ENCODE measurements around the gene RND3.

RND3 gene

GRCh38 chr2:150494234-150494945, 6.9 kb upstream of the RND3 start:
- no peak for DNase-seq (ENCODE audit: low read depth, low spot score)

- no peak for DNase-seq (ENCODE audit: low read depth, low spot score)
Measured at GRCh38 chr2:150491943-150492342, 4.5 kb upstream of the RND3 start.

- no peak for DNase-seq (ENCODE audit: low read depth, low spot score)
Measured at GRCh38 chr2:150491430-150491829, 4.0 kb upstream of the RND3 start.

GRCh38 chr2:150490466-150490865, 3.0 kb upstream of the RND3 start:
- DNase-seq (ENCODE audit: low read depth, low spot score), result no peak

- DNase-seq (ENCODE audit: low read depth, low spot score), result peak; percentile 67
Measured at GRCh38 chr2:150486539-150487484, 655 bp downstream of the RND3 start.

- peak; percentile 79 for DNase-seq (ENCODE audit: low read depth, low spot score)
Measured at GRCh38 chr2:150485871-150486538, 1.5 kb downstream of the RND3 start.

GRCh38 chr2:150485114-150485870, 2.2 kb downstream of the RND3 start:
- DNase-seq (ENCODE audit: low read depth, low spot score), result peak; percentile 87

- peak; percentile 18 for DNase-seq (ENCODE audit: low read depth, low spot score)
Measured at GRCh38 chr2:150484461-150485021, 2.9 kb downstream of the RND3 start.

- DNase-seq (ENCODE audit: low read depth, low spot score), result no peak
Measured at GRCh38 chr2:150484006-150484405, 3.5 kb downstream of the RND3 start.

- DNase-seq (ENCODE audit: low read depth, low spot score), result no peak
Measured at GRCh38 chr2:150483532-150483931, 3.9 kb downstream of the RND3 start.

- no peak for DNase-seq (ENCODE audit: low read depth, low spot score)
Measured at GRCh38 chr2:150482667-150483400, 4.6 kb downstream of the RND3 start.

- no peak for DNase-seq (ENCODE audit: low read depth, low spot score)
Measured at GRCh38 chr2:150482111-150482510, 5.4 kb downstream of the RND3 start.

GRCh38 chr2:150480971-150481830, 6.3 kb downstream of the RND3 start:
- DNase-seq (ENCODE audit: low read depth, low spot score), result no peak

- DNase-seq (ENCODE audit: low read depth, low spot score), result no peak
Measured at GRCh38 chr2:150480241-150480640, 7.2 kb downstream of the RND3 start.

GRCh38 chr2:150479075-150479915, 8.2 kb downstream of the RND3 start:
- DNase-seq (ENCODE audit: low read depth, low spot score), result no peak

- DNase-seq (ENCODE audit: low read depth, low spot score), result peak; percentile 47
Measured at GRCh38 chr2:150478200-150478974, 9.1 kb downstream of the RND3 start.

GRCh38 chr2:150477347-150477746, 10.1 kb downstream of the RND3 start:
- peak; percentile 30 for DNase-seq (ENCODE audit: low read depth, low spot score)

- DNase-seq (ENCODE audit: low read depth, low spot score), result no peak
Measured at GRCh38 chr2:150476809-150477302, 10.6 kb downstream of the RND3 start.

All from ELF-1 (cell line).